Subcutaneous abdominal adipose tissue (tissue), 5 donors: ENCODE results near the gene CDC14B.
A peak's percentile ranks its signal among the peaks of the same experiment; 100 is the strongest.

Source experiments
- H3K27ac ChIP-seq: one replicate; pipeline ENCODE4 v1.7.0; 2013; ENCODE audit warnings: low read depth, mild to moderate bottlenecking, inconsistent platforms, low read length, moderate library complexity
- H3K27me3 ChIP-seq, 5 donors: one replicate each; pipeline ENCODE4 v1.7.0; 2013; ENCODE audit warnings: low read length in 5 of 5, inconsistent platforms in 1 of 5; ENCODE audit not compliant: control insufficient read depth in 5 of 5, insufficient read depth in 4 of 5
- H3K36me3 ChIP-seq, 5 donors: one replicate each; pipeline ENCODE4 v1.7.0; 2013; ENCODE audit warnings: low read length in 5 of 5; ENCODE audit not compliant: control insufficient read depth in 5 of 5, insufficient read depth in 5 of 5
- H3K4me1 ChIP-seq, 5 donors: one replicate each; pipeline ENCODE4 v1.7.0; 2013; ENCODE audit warnings: low read length in 5 of 5, mild to moderate bottlenecking in 3 of 5, moderate library complexity in 1 of 5; ENCODE audit not compliant: control insufficient read depth in 5 of 5, insufficient read depth in 5 of 5
- H3K4me3 ChIP-seq, 5 donors: one replicate each; pipeline ENCODE4 v1.7.0; 2013; ENCODE audit warnings: low read length in 5 of 5, low read depth in 1 of 5
- H3K9ac ChIP-seq, 5 donors: one replicate each; pipeline ENCODE4 v1.7.0; 2013; ENCODE audit warnings: low read length in 5 of 5, mild to moderate bottlenecking in 4 of 5, moderate library complexity in 3 of 5
- H3K9me3 ChIP-seq, 5 donors: one replicate each; pipeline ENCODE4 v1.7.0; 2013; ENCODE audit warnings: low read length in 5 of 5; ENCODE audit not compliant: control insufficient read depth in 5 of 5
- donor health status: healthy.
- donor health status: healthy.
- donor health status: healthy.
- donor health status: healthy.
- donor health status: healthy.

The CDC14B gene

DNA sequence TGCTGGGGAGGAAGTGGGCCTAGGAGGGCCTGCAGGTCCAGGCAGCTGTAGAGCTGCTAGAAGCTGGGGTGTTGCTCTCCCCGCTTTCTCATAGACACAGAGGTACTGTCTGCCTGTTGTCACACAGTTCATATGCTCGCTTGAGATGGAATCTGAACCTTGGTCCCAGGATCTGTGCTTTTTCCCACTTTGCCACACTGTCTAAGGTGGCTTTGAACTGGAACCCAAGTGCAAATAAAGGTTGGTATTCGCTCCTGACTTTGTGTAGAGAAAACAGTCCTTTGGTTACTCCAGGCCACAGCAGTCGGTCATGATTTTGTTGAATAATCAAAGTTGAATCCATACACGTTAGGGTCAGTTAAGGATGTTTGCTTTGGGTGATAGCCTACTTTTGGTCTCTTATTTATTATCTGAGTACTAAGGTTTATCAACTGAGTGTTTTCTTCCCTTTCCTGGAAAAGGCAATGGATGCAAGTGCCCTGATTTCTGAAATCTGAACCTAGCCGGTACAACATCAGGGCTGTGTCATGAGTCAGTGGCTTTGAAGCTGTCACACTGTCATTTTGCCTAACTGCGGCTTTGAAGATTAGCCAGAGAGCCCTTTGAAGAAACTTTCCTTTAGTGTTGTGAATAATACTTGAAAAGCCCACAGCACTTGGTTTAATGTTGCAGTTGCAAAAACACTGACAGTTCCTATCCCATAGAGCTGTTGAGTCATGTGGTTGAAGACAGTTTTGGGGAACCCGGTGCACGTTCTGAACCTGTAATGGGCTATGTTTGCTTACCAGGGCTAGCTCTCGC lies 128.4 kb downstream of the CDC14B start:
- H3K36me3 ChIP-seq = peaks cover 11 to 48% (median 44%) of the 10 kb centered on the region in 5 donors
- no peaks in the 10 kb centered on the region for H3K27me3 ChIP-seq
- no peaks in the 10 kb centered on the region for H3K9me3 ChIP-seq
- H3K4me1 ChIP-seq = peaks cover 12 to 37% (median 29%) of the 10 kb centered on the region in 5 donors
- H3K9ac ChIP-seq = no peak overlapping the region
- H3K27ac ChIP-seq = no peak overlapping the region
- no peak overlapping the region for H3K4me3 ChIP-seq

GRCh38 chr9:96490534-96491078 lies 129.0 kb downstream of the CDC14B start:
- Histone ChIP-seq H3K9ac (no peak overlapping the region), H3K9me3 (no peaks in the 10 kb centered on the region), H3K36me3 (peaks cover 11 to 46% (median 44%) of the 10 kb centered on the region in 5 donors), H3K27me3 (no peaks in the 10 kb centered on the region), H3K27ac (no peak overlapping the region), H3K4me3 (no peak overlapping the region), H3K4me1 (peaks cover 12 to 41% (median 35%) of the 10 kb centered on the region in 5 donors)

DNA sequence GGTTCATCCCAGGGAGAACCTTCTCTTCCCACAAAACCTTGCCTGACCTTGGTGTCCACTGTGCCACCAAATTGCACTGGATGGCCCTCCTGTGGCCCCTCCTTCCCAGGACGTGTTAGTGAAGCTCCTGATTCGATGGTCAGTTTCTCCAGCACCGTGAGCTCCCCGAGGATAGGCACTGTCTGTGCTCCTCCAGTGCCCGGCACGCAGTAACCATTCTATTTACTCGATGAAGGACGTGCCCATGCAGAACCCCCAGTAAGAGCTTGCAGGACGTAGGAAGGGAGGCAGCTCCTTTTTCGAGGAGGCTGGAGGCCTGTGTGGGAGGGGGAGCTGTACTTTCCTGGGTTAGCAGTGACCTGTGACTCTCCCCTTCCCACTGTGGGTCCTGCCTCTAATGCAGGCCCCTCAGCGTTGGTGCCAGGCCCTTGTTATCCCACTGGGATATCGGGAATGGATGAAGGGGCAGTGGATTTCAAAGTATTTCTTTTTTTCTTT lies 130.1 kb downstream of the CDC14B start:
- no peaks in the 10 kb centered on the region for H3K9me3 ChIP-seq
- no peak overlapping the region for H3K9ac ChIP-seq
- H3K4me1 ChIP-seq = peaks cover 12 to 40% (median 34%) of the 10 kb centered on the region in 5 donors
- no peaks in the 10 kb centered on the region for H3K27me3 ChIP-seq
- H3K27ac ChIP-seq = no peak overlapping the region
- H3K4me3 ChIP-seq = no peak overlapping the region
- peaks cover 14 to 55% (median 48%) of the 10 kb centered on the region in 5 donors for H3K36me3 ChIP-seq

DNA sequence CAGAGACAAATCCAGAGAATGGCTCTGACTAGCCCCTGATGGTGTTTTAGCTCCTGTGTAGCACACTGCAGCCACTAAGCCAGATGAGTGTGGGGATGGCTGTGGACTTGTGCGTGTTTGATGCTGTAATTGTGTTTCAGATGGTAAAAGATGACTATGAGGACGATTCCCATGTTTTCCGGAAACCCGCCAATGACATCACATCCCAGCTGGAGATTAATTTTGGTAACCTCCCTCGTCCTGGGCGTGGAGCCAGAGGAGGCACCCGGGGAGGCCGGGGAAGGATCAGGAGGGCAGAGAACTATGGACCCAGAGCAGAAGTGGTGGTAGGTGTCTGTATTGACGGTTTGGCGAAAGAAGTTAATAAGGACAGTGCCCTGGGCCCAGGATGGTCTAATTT lies 131.7 kb downstream of the CDC14B start:
- H3K36me3 ChIP-seq = peaks cover 16 to 53% (median 46%) of the 10 kb centered on the region in 5 donors
- H3K4me3 ChIP-seq = no peak overlapping the region
- H3K9ac ChIP-seq = no peak overlapping the region
- peaks cover 9 to 34% (median 30%) of the 10 kb centered on the region in 5 donors for H3K4me1 ChIP-seq
- no peaks in the 10 kb centered on the region for H3K27me3 ChIP-seq
- H3K9me3 ChIP-seq = no peaks in the 10 kb centered on the region
- peak overlapping the region; percentile 85 for H3K27ac ChIP-seq

GRCh38 chr9:96487029-96487396 lies 132.6 kb downstream of the CDC14B start:
- Histone ChIP-seq H3K9ac (peak overlapping the region; percentile 0 to 60 (median 33)), H3K36me3 (peaks cover 16 to 50% (median 41%) of the 10 kb centered on the region in 5 donors), H3K4me1 (peaks cover 9 to 43% (median 39%) of the 10 kb centered on the region in 5 donors)

DNA sequence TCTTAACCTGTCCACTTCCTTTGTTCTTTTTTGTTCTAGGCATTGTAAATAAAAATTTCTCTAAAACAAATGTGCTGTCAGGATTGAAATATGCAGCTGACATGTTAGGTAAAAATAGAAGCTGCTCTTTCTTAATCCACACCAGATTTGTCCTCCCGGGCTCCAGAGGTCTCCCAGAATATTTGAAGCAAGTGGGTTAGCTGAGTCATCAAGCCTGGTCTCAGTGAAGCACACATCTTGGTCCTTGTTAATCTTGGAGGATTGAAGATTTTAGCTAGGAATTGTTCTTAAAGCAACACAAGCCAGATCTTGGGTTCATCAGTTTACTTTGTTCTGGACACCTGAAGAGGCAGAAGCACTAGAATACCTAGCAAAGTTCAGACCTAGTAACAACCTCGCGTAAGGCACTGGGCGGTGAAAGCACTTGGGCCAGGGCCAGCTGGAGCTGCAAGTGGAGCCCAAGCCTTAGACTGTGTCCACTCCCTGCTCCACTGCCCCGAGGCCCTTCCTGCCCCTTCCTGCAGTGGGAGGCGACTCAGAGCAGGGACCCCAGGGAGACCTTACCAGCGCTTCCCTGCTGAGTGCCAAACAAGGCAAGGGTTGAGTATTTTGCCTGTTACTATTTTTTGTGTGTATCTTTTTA lies 133.1 kb downstream of the CDC14B start:
- Histone ChIP-seq H3K4me1 (peaks cover 9 to 43% (median 39%) of the 10 kb centered on the region in 5 donors), H3K9ac (peak overlapping the region; percentile 0 to 60 (median 33)), H3K27ac (peak overlapping the region; percentile 85)

More at GRCh38 chr9:96487029-96487396, 132.6 kb downstream of the CDC14B start:
- H3K9me3 ChIP-seq = no peaks in the 10 kb centered on the region
- H3K4me3 ChIP-seq = peak overlapping the region in 2 of 5 donors; percentile 34 to 44
- H3K27ac ChIP-seq = peak overlapping the region; percentile 85
- no peaks in the 10 kb centered on the region for H3K27me3 ChIP-seq

DNA sequence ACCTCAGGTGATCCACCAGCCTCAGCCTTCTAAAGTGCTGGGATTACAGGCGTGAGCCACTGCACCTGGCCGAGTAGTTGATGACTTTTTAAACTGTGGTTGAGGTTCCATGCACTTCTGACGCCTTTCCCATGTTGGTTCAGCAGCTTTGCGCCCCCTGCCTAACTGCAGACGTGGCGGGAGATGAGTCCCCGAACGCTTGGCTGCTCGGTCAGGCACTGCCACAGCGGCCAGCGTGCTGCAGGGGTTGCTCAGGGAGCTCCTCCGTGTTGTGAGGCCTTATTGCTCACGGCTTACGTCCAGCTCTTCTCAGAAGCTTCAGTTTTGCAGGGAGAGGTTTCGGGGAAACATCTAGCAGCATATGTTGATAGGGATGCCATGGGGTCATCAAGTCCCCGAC lies 134.4 kb downstream of the CDC14B start:
- H3K27ac ChIP-seq = peak overlapping the region; percentile 85
- H3K27me3 ChIP-seq = no peaks in the 10 kb centered on the region
- H3K4me3 ChIP-seq = no peak overlapping the region
- H3K36me3 ChIP-seq = peaks cover 8 to 34% (median 25%) of the 10 kb centered on the region in 5 donors
- peaks cover 9 to 43% (median 39%) of the 10 kb centered on the region in 5 donors for H3K4me1 ChIP-seq
- H3K9me3 ChIP-seq = no peaks in the 10 kb centered on the region
- H3K9ac ChIP-seq = no peak overlapping the region

More for the DNA sequence above, 133.1 kb downstream of the CDC14B start:
- Histone ChIP-seq H3K27me3 (no peaks in the 10 kb centered on the region), H3K4me3 (peak overlapping the region in 3 of 5 donors; percentile 22 to 44 (median 34)), H3K9me3 (no peaks in the 10 kb centered on the region), H3K36me3 (peaks cover 16 to 46% (median 36%) of the 10 kb centered on the region in 5 donors)

- Histone ChIP-seq H3K4me3 (no peak overlapping the region), H3K9ac (no peak overlapping the region), H3K36me3 (peaks cover 5 to 26% (median 17%) of the 10 kb centered on the region in 5 donors), H3K27me3 (no peaks in the 10 kb centered on the region), H3K9me3 (no peaks in the 10 kb centered on the region), H3K4me1 (peaks cover 9 to 43% (median 39%) of the 10 kb centered on the region in 5 donors), H3K27ac (no peak overlapping the region)
These were observed 135.1 kb downstream of the CDC14B start for GRCh38 chr9:96484521-96484931.

DNA sequence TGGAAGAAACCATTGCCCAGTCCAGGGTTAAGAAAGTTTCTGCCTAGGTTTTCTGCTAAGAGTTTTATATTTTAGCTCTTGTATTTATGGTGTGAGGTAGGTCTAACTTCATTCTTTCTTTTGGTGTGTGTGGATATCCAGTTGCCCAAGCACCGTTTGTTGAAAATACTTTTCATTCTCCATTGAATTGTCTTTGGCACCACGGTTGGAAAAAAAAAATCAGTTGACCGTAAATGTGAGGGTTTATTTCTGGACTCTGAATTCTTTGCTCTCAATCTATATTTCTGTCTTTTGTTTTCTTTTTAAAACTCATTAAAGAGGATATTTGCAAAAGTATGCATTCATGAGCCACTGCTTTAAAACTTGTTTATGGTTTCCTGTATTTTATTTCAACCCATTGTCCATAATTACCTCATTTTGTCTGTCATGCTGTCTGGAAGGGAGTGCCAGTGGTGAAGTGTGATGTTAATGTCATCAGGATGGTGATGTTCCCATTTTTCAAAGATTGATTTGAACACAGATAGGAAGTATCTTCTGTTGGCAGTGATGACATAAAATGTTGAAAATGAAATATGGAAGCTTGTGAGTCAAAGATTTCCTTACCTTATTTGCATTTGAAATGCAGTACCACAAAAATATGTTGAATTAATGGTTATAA lies 135.8 kb downstream of the CDC14B start:
- Histone ChIP-seq H3K27ac (no peak overlapping the region), H3K4me3 (no peak overlapping the region), H3K9ac (no peak overlapping the region), H3K27me3 (no peaks in the 10 kb centered on the region), H3K36me3 (peaks cover 5 to 20% (median 11%) of the 10 kb centered on the region in 5 donors), H3K4me1 (peaks cover 9 to 43% (median 39%) of the 10 kb centered on the region in 5 donors), H3K9me3 (no peaks in the 10 kb centered on the region)
